ENCODE measurements around the gene CD68. TPM values are rescaled to one million over a fixed set of nuclear protein-coding genes. Genes with fewer than 3 reads are reported as not detected.

The CD68 gene, protein sequence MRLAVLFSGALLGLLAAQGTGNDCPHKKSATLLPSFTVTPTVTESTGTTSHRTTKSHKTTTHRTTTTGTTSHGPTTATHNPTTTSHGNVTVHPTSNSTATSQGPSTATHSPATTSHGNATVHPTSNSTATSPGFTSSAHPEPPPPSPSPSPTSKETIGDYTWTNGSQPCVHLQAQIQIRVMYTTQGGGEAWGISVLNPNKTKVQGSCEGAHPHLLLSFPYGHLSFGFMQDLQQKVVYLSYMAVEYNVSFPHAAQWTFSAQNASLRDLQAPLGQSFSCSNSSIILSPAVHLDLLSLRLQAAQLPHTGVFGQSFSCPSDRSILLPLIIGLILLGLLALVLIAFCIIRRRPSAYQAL
- 5.8 TPM for polyA plus RNA-seq (2013, experiment 1 of 2)
- polyA plus RNA-seq (2013, experiment 2 of 2), result 4.1 TPM

DNA sequence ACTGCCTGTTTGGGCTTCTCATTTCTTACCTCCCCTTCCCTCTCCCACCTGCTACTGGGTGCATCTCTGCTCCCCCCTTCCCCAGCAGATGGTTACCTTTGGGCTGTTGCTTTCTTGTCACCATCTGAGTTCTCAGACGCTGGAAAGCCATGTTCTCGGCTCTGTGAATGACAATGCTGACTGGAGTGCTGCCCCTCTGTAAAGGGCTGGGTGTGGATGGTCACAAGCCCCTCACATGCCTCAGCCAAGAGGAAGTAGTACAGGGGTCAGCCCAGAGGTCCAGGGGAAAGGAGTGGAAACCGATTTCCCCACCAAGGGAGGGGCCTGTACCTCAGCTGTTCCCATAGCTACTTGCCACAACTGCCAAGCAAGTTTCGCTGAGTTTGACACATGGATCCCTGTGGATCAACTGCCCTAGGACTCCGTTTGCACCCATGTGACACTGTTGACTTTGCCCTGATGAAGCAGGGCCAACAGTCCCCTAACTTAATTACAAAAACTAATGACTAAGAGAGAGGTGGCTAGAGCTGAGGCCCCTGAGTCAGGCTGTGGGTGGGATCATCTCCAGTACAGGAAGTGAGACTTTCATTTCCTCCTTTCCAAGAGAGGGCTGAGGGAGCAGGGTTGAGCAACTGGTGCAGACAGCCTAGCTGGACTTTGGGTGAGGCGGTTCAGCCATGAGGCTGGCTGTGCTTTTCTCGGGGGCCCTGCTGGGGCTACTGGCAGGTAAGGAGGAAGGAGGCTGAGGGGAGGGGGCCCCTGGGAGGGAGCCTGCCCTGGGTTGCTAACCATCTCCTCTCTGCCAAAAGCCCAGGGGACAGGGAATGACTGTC is at the start of gene CD68:
Gene CD68, plus strand, starts transcription at position 638 of the 833 bp plus-strand sequence. Its CDS starts 40 bp downstream, at position 678.
- Histone ChIP-seq H3K9me3 (ENCODE audit: control insufficient read depth, low read length) (no peaks in the 10 kb centered on the region), H3K27ac (ENCODE audit: low read depth, low read length, severe bottlenecking) (peak within 1 kb of the TSS; percentile 61), H3K4me3 (ENCODE audit: extremely low read depth, insufficient read depth, low read length, poor library complexity, severe bottlenecking) (no peak within 1 kb of the TSS), H3K4me1 (ENCODE audit: control insufficient read depth, insufficient read depth, low read length, poor library complexity, severe bottlenecking) (peaks cover 40% of the 10 kb centered on the region), H3K36me3 (ENCODE audit: control insufficient read depth, insufficient read depth, low read length) (peaks cover 66% of the 10 kb centered on the region)
- 46 to 54% methylated on average over 3 to 6 of the region's 7 CpGs for WGBS, 2 experiments (ENCODE audit: insufficient coverage in 2 of 2)

DNA sequence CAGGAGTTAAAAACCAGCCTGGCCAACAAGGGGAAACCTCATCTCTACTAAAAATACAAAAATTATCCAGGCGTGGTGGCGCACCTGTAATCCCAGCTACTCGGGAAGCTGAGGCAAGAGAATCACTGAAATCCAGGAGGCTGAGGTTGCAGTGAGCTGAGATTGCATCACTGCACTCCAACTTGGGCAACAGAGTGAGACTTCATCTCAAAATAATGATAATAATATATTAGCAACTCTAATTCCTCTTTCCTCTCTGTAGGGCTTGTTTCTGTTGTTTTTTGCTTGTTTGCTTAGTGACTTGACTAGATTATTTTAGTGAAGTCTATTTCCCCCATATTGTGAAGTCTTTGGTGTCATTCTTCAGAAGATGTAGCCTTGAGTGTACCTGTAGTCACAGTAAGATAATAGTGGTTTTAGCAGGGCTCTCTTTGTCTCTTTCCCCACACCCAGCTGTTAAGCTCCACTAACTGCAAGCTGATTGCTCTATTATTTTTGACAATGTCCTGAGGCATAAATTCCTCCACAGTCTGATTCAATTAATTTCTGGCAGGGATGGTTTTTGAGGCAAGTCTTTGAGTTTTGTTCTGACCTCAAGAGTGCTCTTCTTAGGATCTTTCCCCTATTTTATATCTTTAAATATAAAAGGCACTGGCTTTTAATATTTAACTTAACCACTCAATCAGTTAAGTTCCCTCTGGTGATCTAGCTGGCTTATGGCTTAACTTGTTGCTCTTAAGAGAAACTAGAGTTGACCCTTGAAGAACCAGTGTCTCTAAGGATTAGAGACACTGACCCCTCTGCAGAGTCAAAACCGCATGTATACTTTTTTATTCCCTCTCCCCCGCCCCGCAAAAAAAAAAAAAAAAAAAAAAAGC is 49.2 kb upstream of the CD68 start:
- H3K4me3 ChIP-seq (ENCODE audit: extremely low read depth, insufficient read depth, low read length, poor library complexity, severe bottlenecking), result no peak overlapping the region
- H3K9me3 ChIP-seq (ENCODE audit: control insufficient read depth, low read length), result peaks cover 23% of the 10 kb centered on the region
- 88% methylated on average over 3 of the region's 6 CpGs; no CpG with 5 or more reads in 1 of the 2 experiments for WGBS, 2 experiments (ENCODE audit: insufficient coverage in 2 of 2)
- no peak overlapping the region for H3K27ac ChIP-seq (ENCODE audit: low read depth, low read length, severe bottlenecking)
- H3K4me1 ChIP-seq (ENCODE audit: control insufficient read depth, insufficient read depth, low read length, poor library complexity, severe bottlenecking), result no peaks in the 10 kb centered on the region
- H3K36me3 ChIP-seq (ENCODE audit: control insufficient read depth, insufficient read depth, low read length), result no peaks in the 10 kb centered on the region

DNA sequence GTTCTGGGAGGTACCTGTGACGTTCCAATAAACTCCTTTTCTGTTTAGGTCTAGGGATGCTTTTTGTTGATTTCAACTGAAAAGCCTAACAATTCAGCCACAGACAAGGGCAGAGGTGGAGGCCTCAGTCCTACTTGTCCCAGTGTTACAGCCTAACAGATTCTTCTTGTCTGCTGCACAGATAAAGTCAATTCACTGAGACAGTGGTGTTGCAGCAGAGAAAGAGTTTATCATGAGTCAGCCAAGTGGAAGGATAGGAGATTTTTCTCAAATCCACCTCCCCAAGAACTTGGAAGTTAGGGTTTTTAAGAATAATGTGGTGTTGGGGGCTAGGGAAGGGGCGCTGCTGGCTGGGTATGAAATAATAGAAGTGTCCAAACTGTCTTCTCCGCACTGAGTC is 41.4 kb upstream of the CD68 start:
- Histone ChIP-seq H3K4me1 (ENCODE audit: control insufficient read depth, insufficient read depth, low read length, poor library complexity, severe bottlenecking) (no peaks in the 10 kb centered on the region), H3K36me3 (ENCODE audit: control insufficient read depth, insufficient read depth, low read length) (no peaks in the 10 kb centered on the region), H3K4me3 (ENCODE audit: extremely low read depth, insufficient read depth, low read length, poor library complexity, severe bottlenecking) (no peak overlapping the region), H3K9me3 (ENCODE audit: control insufficient read depth, low read length) (peaks cover 21% of the 10 kb centered on the region), H3K27ac (ENCODE audit: low read depth, low read length, severe bottlenecking) (no peak overlapping the region)
- 93% methylated on average over 3 of the region's 3 CpGs; no CpG with 5 or more reads in 1 of the 2 experiments for WGBS, 2 experiments (ENCODE audit: insufficient coverage in 2 of 2)

DNA sequence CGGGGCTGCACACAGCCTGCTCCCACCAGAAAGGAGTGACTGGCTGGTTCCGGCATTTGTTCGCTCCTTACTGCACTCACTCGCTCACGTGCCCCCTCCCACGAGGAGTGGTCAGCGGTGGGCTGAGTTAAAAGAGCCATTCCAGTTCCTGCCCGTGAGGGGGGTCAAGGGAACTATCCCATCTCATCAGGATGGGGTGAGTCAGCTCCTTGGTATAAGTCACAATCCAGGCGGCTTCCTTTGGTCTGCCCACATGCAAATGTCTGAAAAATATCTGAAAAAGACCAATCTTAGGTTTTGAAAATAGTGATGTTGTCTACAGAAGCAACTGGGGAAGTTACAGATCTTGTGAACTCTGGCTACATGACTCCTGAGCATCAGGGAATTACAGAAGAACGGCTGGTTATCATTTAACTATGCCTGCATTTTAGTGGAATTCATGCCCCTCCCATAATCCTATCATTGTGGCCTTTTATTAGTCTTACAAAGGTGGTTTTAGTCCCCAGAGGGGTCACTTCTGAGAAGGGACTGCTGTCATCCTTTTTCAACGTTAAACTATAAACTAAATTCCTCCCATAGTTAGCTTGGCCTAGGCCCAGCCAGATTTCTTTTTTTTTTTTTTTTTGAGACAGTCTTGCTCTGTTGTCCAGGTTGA is 40.4 kb upstream of the CD68 start:
- Histone ChIP-seq H3K4me3 (ENCODE audit: extremely low read depth, insufficient read depth, low read length, poor library complexity, severe bottlenecking) (no peak overlapping the region), H3K4me1 (ENCODE audit: control insufficient read depth, insufficient read depth, low read length, poor library complexity, severe bottlenecking) (no peaks in the 10 kb centered on the region)
- 85 to 88% methylated on average over 5 to 7 of the region's 11 CpGs for WGBS, 2 experiments (ENCODE audit: insufficient coverage in 2 of 2)

GRCh38 chr17:7541074-7541621 is 38.3 kb upstream of the CD68 start:
- Histone ChIP-seq H3K27ac (ENCODE audit: low read depth, low read length, severe bottlenecking) (no peak overlapping the region), H3K4me3 (ENCODE audit: extremely low read depth, insufficient read depth, low read length, poor library complexity, severe bottlenecking) (no peak overlapping the region), H3K9me3 (ENCODE audit: control insufficient read depth, low read length) (peaks cover 21% of the 10 kb centered on the region), H3K36me3 (ENCODE audit: control insufficient read depth, insufficient read depth, low read length) (no peaks in the 10 kb centered on the region), H3K4me1 (ENCODE audit: control insufficient read depth, insufficient read depth, low read length, poor library complexity, severe bottlenecking) (no peaks in the 10 kb centered on the region)
- WGBS, 2 experiments (ENCODE audit: insufficient coverage in 2 of 2), result 92 to 100% methylated on average over 1 to 9 of the region's 9 CpGs

More for the DNA sequence above, 40.4 kb upstream of the CD68 start:
- Histone ChIP-seq H3K27ac (ENCODE audit: low read depth, low read length, severe bottlenecking) (no peak overlapping the region), H3K9me3 (ENCODE audit: control insufficient read depth, low read length) (peaks cover 21% of the 10 kb centered on the region), H3K36me3 (ENCODE audit: control insufficient read depth, insufficient read depth, low read length) (no peaks in the 10 kb centered on the region)

- H3K27ac ChIP-seq (ENCODE audit: low read depth, low read length, severe bottlenecking), result no peak overlapping the region
- H3K4me3 ChIP-seq (ENCODE audit: extremely low read depth, insufficient read depth, low read length, poor library complexity, severe bottlenecking), result no peak overlapping the region
- no peaks in the 10 kb centered on the region for H3K4me1 ChIP-seq (ENCODE audit: control insufficient read depth, insufficient read depth, low read length, poor library complexity, severe bottlenecking)
- H3K9me3 ChIP-seq (ENCODE audit: control insufficient read depth, low read length), result no peaks in the 10 kb centered on the region
- WGBS, 2 experiments (ENCODE audit: insufficient coverage in 2 of 2), result 72 to 100% methylated on average over 4 to 6 of the region's 6 CpGs
- H3K36me3 ChIP-seq (ENCODE audit: control insufficient read depth, insufficient read depth, low read length), result no peaks in the 10 kb centered on the region
These were observed 34.5 kb upstream of the CD68 start for GRCh38 chr17:7544911-7545310.

- H3K4me3 ChIP-seq (ENCODE audit: extremely low read depth, insufficient read depth, low read length, poor library complexity, severe bottlenecking), result peak within 1 kb of the TSS; percentile 48
- no peaks in the 10 kb centered on the region for H3K36me3 ChIP-seq (ENCODE audit: control insufficient read depth, insufficient read depth, low read length)
- 10 to 12% methylated on average over 21 to 36 of the region's 65 CpGs for WGBS, 2 experiments (ENCODE audit: insufficient coverage in 2 of 2)
- H3K9me3 ChIP-seq (ENCODE audit: control insufficient read depth, low read length), result no peaks in the 10 kb centered on the region
- H3K4me1 ChIP-seq (ENCODE audit: control insufficient read depth, insufficient read depth, low read length, poor library complexity, severe bottlenecking), result no peaks in the 10 kb centered on the region
- H3K27ac ChIP-seq (ENCODE audit: low read depth, low read length, severe bottlenecking), result no peak within 1 kb of the TSS
These were observed 30.6 kb upstream of the CD68 start, which contains the start of gene TNFSF12 for GRCh38 chr17:7548585-7549400. Gene TNFSF12, plus strand, starts transcription at chr17:7549058. Its CDS starts 96 bp downstream, at chr17:7549154.

- H3K4me1 ChIP-seq (ENCODE audit: control insufficient read depth, insufficient read depth, low read length, poor library complexity, severe bottlenecking), result no peaks in the 10 kb centered on the region
- H3K36me3 ChIP-seq (ENCODE audit: control insufficient read depth, insufficient read depth, low read length), result no peaks in the 10 kb centered on the region
- no peaks in the 10 kb centered on the region for H3K9me3 ChIP-seq (ENCODE audit: control insufficient read depth, low read length)
- H3K4me3 ChIP-seq (ENCODE audit: extremely low read depth, insufficient read depth, low read length, poor library complexity, severe bottlenecking), result peak overlapping the region; percentile 48
- 83 to 84% methylated on average over 18 to 20 of the region's 20 CpGs for WGBS, 2 experiments (ENCODE audit: insufficient coverage in 2 of 2)
- no peak overlapping the region for H3K27ac ChIP-seq (ENCODE audit: low read depth, low read length, severe bottlenecking)
These were observed 29.9 kb upstream of the CD68 start for GRCh38 chr17:7549401-7550055.

GRCh38 chr17:7550344-7550743 is 29.1 kb upstream of the CD68 start:
- H3K27ac ChIP-seq (ENCODE audit: low read depth, low read length, severe bottlenecking), result no peak overlapping the region
- H3K4me3 ChIP-seq (ENCODE audit: extremely low read depth, insufficient read depth, low read length, poor library complexity, severe bottlenecking), result no peak overlapping the region
- 90 to 97% methylated on average over 5 to 6 of the region's 6 CpGs for whole genome bisulfite sequencing, 2 experiments (ENCODE audit: insufficient coverage in 2 of 2)

More at GRCh38 chr17:7550344-7550743, 29.1 kb upstream of the CD68 start:
- no peaks in the 10 kb centered on the region for H3K36me3 ChIP-seq (ENCODE audit: control insufficient read depth, insufficient read depth, low read length)
- H3K4me1 ChIP-seq (ENCODE audit: control insufficient read depth, insufficient read depth, low read length, poor library complexity, severe bottlenecking), result no peaks in the 10 kb centered on the region
- no peaks in the 10 kb centered on the region for H3K9me3 ChIP-seq (ENCODE audit: control insufficient read depth, low read length)

Measured in mesodermal cell (in vitro differentiated cells).